Measurements from ENCODE around the gene TIMM29. TPM values are rescaled to one million over a fixed set of nuclear protein-coding genes. Genes with fewer than 3 reads are reported as not detected.

Gene TIMM29
- total RNA-seq, 2 experiments from 2014 or later: 27.3 to 28.3 TPM

DNA sequence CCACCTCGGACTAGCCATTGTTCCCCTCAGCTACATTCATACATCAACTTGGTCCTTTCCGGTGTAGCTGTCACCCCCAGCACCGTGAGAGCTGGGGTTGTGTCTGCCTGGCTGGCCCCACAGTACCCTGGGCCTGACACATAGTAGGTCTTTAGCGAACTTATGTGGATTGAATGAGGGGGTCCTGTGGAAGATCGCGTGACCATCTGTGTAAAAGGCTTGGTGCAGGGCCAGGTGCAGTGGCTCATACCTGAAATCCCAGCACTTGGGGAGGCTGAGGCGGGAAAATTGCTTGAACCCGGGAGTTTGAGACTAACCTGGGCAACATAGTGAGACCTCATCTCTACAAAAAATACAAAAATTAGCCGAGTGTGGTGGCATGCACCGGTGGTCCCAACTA lies 34.3 kb downstream of the TIMM29 start:
- peak overlapping the region; percentile 76 for H3K4me2 ChIP-seq (ENCODE audit: low read length)
- intact Hi-C loops (cut with micrococcal nuclease; ENCODE audit: unreplicated experiment): loop anchor here (1.0 kb wide), 1 partner anchor 17 kb away; no protein-coding TSS in a partner anchor

GRCh38 chr19:10963865-10964264 lies 35.3 kb downstream of the TIMM29 start:
- Histone ChIP-seq H3K79me2 (ENCODE audit: insufficient read depth, low read depth, low read length) (peaks cover 85% of the 10 kb centered on the region), H4K20me1 (ENCODE audit: insufficient read depth, low read length) (no peaks in the 10 kb centered on the region), H3K36me3 (ENCODE audit: insufficient read depth, low read length) (peaks cover 46% of the 10 kb centered on the region), H3K27ac (ENCODE audit: low read depth, low read length, poor library complexity, severe bottlenecking) (peak overlapping the region; percentile 99), H2AFZ (ENCODE audit: low read length) (no peak overlapping the region), H3K4me1 (ENCODE audit: insufficient read depth, low read length, poor library complexity, severe bottlenecking) (peaks cover 68% of the 10 kb centered on the region), H3K9me3 (ENCODE audit: low read length) (no peaks in the 10 kb centered on the region), H3K9me2 (ENCODE audit: insufficient read depth, low read length) (no peaks in the 10 kb centered on the region), H3K4me3 (ENCODE audit: low read depth, low read length, poor library complexity, severe bottlenecking) (peak overlapping the region; percentile 87), H3K4me2 (ENCODE audit: low read length) (peak overlapping the region; percentile 76)
- TF ChIP-seq, protein P1, sequence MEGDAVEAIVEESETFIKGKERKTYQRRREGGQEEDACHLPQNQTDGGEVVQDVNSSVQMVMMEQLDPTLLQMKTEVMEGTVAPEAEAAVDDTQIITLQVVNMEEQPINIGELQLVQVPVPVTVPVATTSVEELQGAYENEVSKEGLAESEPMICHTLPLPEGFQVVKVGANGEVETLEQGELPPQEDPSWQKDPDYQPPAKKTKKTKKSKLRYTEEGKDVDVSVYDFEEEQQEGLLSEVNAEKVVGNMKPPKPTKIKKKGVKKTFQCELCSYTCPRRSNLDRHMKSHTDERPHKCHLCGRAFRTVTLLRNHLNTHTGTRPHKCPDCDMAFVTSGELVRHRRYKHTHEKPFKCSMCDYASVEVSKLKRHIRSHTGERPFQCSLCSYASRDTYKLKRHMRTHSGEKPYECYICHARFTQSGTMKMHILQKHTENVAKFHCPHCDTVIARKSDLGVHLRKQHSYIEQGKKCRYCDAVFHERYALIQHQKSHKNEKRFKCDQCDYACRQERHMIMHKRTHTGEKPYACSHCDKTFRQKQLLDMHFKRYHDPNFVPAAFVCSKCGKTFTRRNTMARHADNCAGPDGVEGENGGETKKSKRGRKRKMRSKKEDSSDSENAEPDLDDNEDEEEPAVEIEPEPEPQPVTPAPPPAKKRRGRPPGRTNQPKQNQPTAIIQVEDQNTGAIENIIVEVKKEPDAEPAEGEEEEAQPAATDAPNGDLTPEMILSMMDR (conservative IDR thresholded peaks at IDR 0.05; ENCODE audit: low read length): no peak
- TF ChIP-seq EZH2phosphoT487 (IDR thresholded peaks at IDR 0.05; ENCODE audit: borderline replicate concordance, low read depth, low read length): no peak
- POLR2A ChIA-PET: interaction anchor here (0.7 to 1.2 kb wide), 5 partner anchors 12 to 24 kb away, joined by 3 to 7 read pairs (median 4); no protein-coding TSS in a partner anchor
- no TSS peak for BruUV-seq (replicated peaks)
- intact Hi-C loops (cut with micrococcal nuclease; ENCODE audit: unreplicated experiment): loop anchor here (1.0 kb wide), 1 partner anchor 16 kb away; no protein-coding TSS in a partner anchor
- DNase-seq (ENCODE audit: low spot score): no peak
- CTCF ChIA-PET (ENCODE audit: unreplicated experiment): interaction anchor here (0.6 kb wide), 1 partner anchor 123 kb away, joined by 3 read pairs; no protein-coding TSS in a partner anchor

More for the DNA sequence above, 34.3 kb downstream of the TIMM29 start:
- ChIA-PET POLR2A (interaction anchor here (0.8 to 1.3 kb wide), 5 partner anchors 10 to 23 kb away, joined by 3 to 7 read pairs (median 4); no protein-coding TSS in a partner anchor), CTCF (ENCODE audit: unreplicated experiment) (no interaction called here)
- no TSS peak for BruUV-seq (replicated peaks)
- Histone ChIP-seq H3K36me3 (ENCODE audit: insufficient read depth, low read length) (peaks cover 46% of the 10 kb centered on the region), H2AFZ (ENCODE audit: low read length) (no peak overlapping the region), H3K27ac (ENCODE audit: low read depth, low read length, poor library complexity, severe bottlenecking) (peak overlapping the region; percentile 99), H4K20me1 (ENCODE audit: insufficient read depth, low read length) (no peaks in the 10 kb centered on the region), H3K4me1 (ENCODE audit: insufficient read depth, low read length, poor library complexity, severe bottlenecking) (peaks cover 59% of the 10 kb centered on the region), H3K9me2 (ENCODE audit: insufficient read depth, low read length) (no peaks in the 10 kb centered on the region), H3K79me2 (ENCODE audit: insufficient read depth, low read depth, low read length) (peaks cover 75% of the 10 kb centered on the region), H3K9me3 (ENCODE audit: low read length) (no peaks in the 10 kb centered on the region), H3K4me3 (ENCODE audit: low read depth, low read length, poor library complexity, severe bottlenecking) (peak overlapping the region; percentile 87)
- no peak for TF ChIP-seq EZH2phosphoT487 (IDR thresholded peaks at IDR 0.05; ENCODE audit: borderline replicate concordance, low read depth, low read length)
- TF ChIP-seq, protein P1 (conservative IDR thresholded peaks at IDR 0.05; ENCODE audit: low read length): no peak
- no peak for DNase-seq (ENCODE audit: low spot score)

DNA sequence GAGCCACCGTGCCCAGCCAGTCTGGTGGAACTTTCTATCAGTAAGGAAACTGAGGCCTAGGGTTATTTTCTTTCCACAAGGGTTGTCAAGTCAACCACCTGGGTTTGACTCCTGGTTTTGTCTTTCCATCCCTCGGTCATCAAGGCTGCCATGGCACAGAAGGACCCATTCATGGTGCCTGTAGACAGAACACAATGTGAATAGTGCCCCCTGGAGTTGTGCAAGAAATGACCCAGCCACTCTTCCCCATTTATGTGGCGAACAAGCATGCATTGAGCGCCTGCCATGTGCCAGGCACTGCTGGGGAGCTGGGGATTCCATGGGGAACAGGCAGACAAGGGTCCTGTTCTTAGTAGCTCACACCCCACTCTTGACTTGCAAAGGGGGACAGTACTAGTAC lies 36.3 kb downstream of the TIMM29 start:
- intact Hi-C loops (cut with micrococcal nuclease; ENCODE audit: unreplicated experiment): loop anchor here (5.0 kb wide), 1 partner anchor 373 kb away; no protein-coding TSS in a partner anchor

More for the DNA sequence above, 36.3 kb downstream of the TIMM29 start:
- no peak for DNase-seq (ENCODE audit: low spot score)
- Histone ChIP-seq H3K36me3 (ENCODE audit: insufficient read depth, low read length) (peaks cover 50% of the 10 kb centered on the region), H3K27ac (ENCODE audit: low read depth, low read length, poor library complexity, severe bottlenecking) (peak overlapping the region; percentile 99), H3K9me2 (ENCODE audit: insufficient read depth, low read length) (no peaks in the 10 kb centered on the region), H4K20me1 (ENCODE audit: insufficient read depth, low read length) (no peaks in the 10 kb centered on the region), H3K4me3 (ENCODE audit: low read depth, low read length, poor library complexity, severe bottlenecking) (peak overlapping the region; percentile 87), H3K4me1 (ENCODE audit: insufficient read depth, low read length, poor library complexity, severe bottlenecking) (peaks cover 73% of the 10 kb centered on the region), H3K9me3 (ENCODE audit: low read length) (no peaks in the 10 kb centered on the region), H3K4me2 (ENCODE audit: low read length) (peak overlapping the region; percentile 76), H2AFZ (ENCODE audit: low read length) (no peak overlapping the region), H3K79me2 (ENCODE audit: insufficient read depth, low read depth, low read length) (peaks cover 91% of the 10 kb centered on the region)
- POLR2A ChIA-PET: interaction anchor here (1.3 to 4.2 kb wide), 2 partner anchors 11 to 14 kb away, joined by 4 to 43 read pairs; no protein-coding TSS in a partner anchor
- TF ChIP-seq, protein P1 (conservative IDR thresholded peaks at IDR 0.05; ENCODE audit: low read length): peak; percentile 82
- TF ChIP-seq EZH2phosphoT487 (IDR thresholded peaks at IDR 0.05; ENCODE audit: borderline replicate concordance, low read depth, low read length): no peak
- BruUV-seq (replicated peaks): no TSS peak
- CTCF ChIA-PET (ENCODE audit: unreplicated experiment): no interaction called here
